ENCODE data around the gene TUNAR.

GRCh38 chr14:95958105-95958504, 81.5 kb downstream of the TUNAR start:
- TF ChIP-seq CTCF (IDR thresholded peaks at IDR 0.05; ENCODE audit: low read depth, low read length) (no peak), POLR2A (IDR thresholded peaks at IDR 0.05; ENCODE audit: extremely low read depth, insufficient read length) (no peak), MAX (IDR thresholded peaks at IDR 0.05; ENCODE audit: low read depth, low read length) (no peak), MYC (IDR thresholded peaks at IDR 0.05; ENCODE audit: low read depth, low read length) (no peak)
